A549 (cell line): ENCODE data around the gene ZNF814.

ENCODE experiments used
- BCL3 ChIP-seq: fragments of >200 bp; sonication (Bioruptor Twin); formaldehyde crosslinking; IDR thresholded peaks from 3 replicates; pipeline ENCODE4 v1.6.1; 2016
- CEBPB ChIP-seq, 2 experiments: fragments of >200 bp in 1 of 2; sonication (Bioruptor Twin) in 1 of 2; formaldehyde crosslinking in 1 of 2; IDR thresholded peaks; 2 replicates each; pipeline ENCODE4 v1.6.1; 2012 to 2016
- CTCF ChIP-seq: fragments of >200 bp; sonication (Bioruptor Twin); formaldehyde crosslinking; IDR thresholded peaks from 3 replicates; pipeline ENCODE4 v1.5.1; 2016
- E2F6 ChIP-seq: IDR thresholded peaks from 2 replicates; pipeline ENCODE4 v1.6.1; 2012; ENCODE audit warnings: low read depth, borderline replicate concordance
- HOXA7 ChIP-seq: fragments of 250-450 bp; sonication (Bioruptor Pico); IDR thresholded peaks from 2 replicates; pipeline ENCODE4 v1.5.0; 2020; ENCODE audit warnings: mild to moderate bottlenecking, moderate library complexity
- JUNB ChIP-seq: fragments of >200 bp; sonication (Bioruptor Twin); formaldehyde crosslinking; IDR thresholded peaks from 2 replicates; pipeline ENCODE4 v1.6.1; 2016
- KDM1A ChIP-seq: fragments of 200-600 bp; sonication (generic); IDR thresholded peaks from 2 replicates; pipeline ENCODE4 v1.6.1; 2016; ENCODE audit warnings: low read depth, mild to moderate bottlenecking
- MAFK ChIP-seq: fragments of 450-650 bp; IDR thresholded peaks from 2 replicates; pipeline ENCODE4 v1.6.1; 2014; ENCODE audit not compliant: partially characterized antibody
- MYC ChIP-seq: IDR thresholded peaks from 2 replicates; pipeline ENCODE4 v1.6.1; 2012; ENCODE audit warnings: mild to moderate bottlenecking, inconsistent platforms, low read length, improper control_type of control experiment, borderline replicate concordance
- POLR2A ChIP-seq: IDR thresholded peaks from 2 replicates; pipeline ENCODE4 v1.6.1; 2012; ENCODE audit warnings: mild to moderate bottlenecking, low read length
- RAD21 ChIP-seq, 2 experiments: fragments of >200 bp in 1 of 2; sonication (Bioruptor Twin) in 1 of 2; formaldehyde crosslinking in 1 of 2; IDR thresholded peaks in 1 of 2; conservative IDR thresholded peaks in 1 of 2; 2 replicates in 1 of 2; 3 replicates in 1 of 2; pipeline ENCODE4 v1.6.1; 2012 to 2018; ENCODE audit warnings: inconsistent platforms in 1 of 2
- USF2 ChIP-seq: fragments of 450-650 bp; IDR thresholded peaks from 2 replicates; pipeline ENCODE4 v1.6.1; 2014; ENCODE audit warnings: antibody characterized with exemption

GRCh38 chr19:57829316-57829715, 59.5 kb downstream of the ZNF814 start:
- TF ChIP-seq JUNB (no peak), CEBPB (IDR thresholded peaks at IDR 0.05) (no peak), CTCF (no peak), MAFK (no peak), BCL3 (no peak), RAD21 (conservative IDR thresholded peaks at IDR 0.05 in 1 of 2, IDR thresholded peaks at IDR 0.05 in 1 of 2) (no peak), USF2 (no peak), E2F6 (no peak), POLR2A (no peak), MYC (no peak), HOXA7 (no peak), KDM1A (no peak)
